HCT116 (cell line): ENCODE measurements around the gene IMMP2L.

Experiments used
- ATF3 ChIP-seq: IDR thresholded peaks from 2 replicates; pipeline ENCODE4 v1.6.1; 2012
- CTCF ChIP-seq, 3 experiments: fragments of 200-600 bp in 1 of 3; sonication (generic) in 1 of 3; IDR thresholded peaks in 2 of 3; conservative IDR thresholded peaks in 1 of 3; 2 replicates each; pipeline ENCODE4 v1.5.1; 2012 to 2017; ENCODE audit warnings: low read depth in 2 of 3, low read length in 2 of 3, antibody characterized with exemption in 1 of 3, borderline replicate concordance in 1 of 3, control low read depth in 1 of 3, mild to moderate bottlenecking in 1 of 3, mixed read lengths in 1 of 3, mixed run types in 1 of 3, moderate library complexity in 1 of 3; ENCODE audit not compliant: insufficient read depth in 1 of 3
- POLR2A ChIP-seq: IDR thresholded peaks from 2 replicates; pipeline ENCODE4 v1.7.0; 2011; ENCODE audit warnings: borderline replicate concordance; ENCODE audit not compliant: insufficient read depth, insufficient read length; ENCODE audit errors: extremely low read depth
- RAD21 ChIP-seq: IDR thresholded peaks from 2 replicates; pipeline ENCODE4 v1.6.1; 2012; ENCODE audit warnings: low read depth, mild to moderate bottlenecking
- REST ChIP-seq: IDR thresholded peaks from 2 replicates; pipeline ENCODE4 v1.6.1; 2012; ENCODE audit warnings: low read depth
- SIN3A ChIP-seq: IDR thresholded peaks from 2 replicates; pipeline ENCODE4 v1.6.1; 2012; ENCODE audit warnings: low read depth
- SP1 ChIP-seq: IDR thresholded peaks from 2 replicates; pipeline ENCODE4 v1.6.1; 2012; ENCODE audit warnings: low read depth
- SRF ChIP-seq: IDR thresholded peaks from 2 replicates; pipeline ENCODE4 v1.6.1; 2012; ENCODE audit warnings: low read depth
- ZNF274 ChIP-seq: fragments of 200-500 bp; sonication (Bioruptor generic); IDR thresholded peaks from 2 replicates; pipeline ENCODE4 v1.6.1; 2014; ENCODE audit warnings: mild to moderate bottlenecking, low read depth, low read length, inconsistent platforms

GRCh38 chr7:111063166-111063565, 499.1 kb downstream of the IMMP2L start:
- no peak for TF ChIP-seq RAD21
- no peak for TF ChIP-seq POLR2A
- no peak for TF ChIP-seq SIN3A
- TF ChIP-seq REST, result no peak
- TF ChIP-seq ZNF274, result no peak
- TF ChIP-seq CTCF (IDR thresholded peaks at IDR 0.05 in 2 of 3, conservative IDR thresholded peaks at IDR 0.05 in 1 of 3; ENCODE audit: borderline replicate concordance in 1 of 3, insufficient read depth in 1 of 3, low read depth in 2 of 3, low read length in 2 of 3), result no peak
- TF ChIP-seq ATF3, result no peak
- TF ChIP-seq SRF, result no peak
- no peak for TF ChIP-seq SP1
